22Rv1 (cell line): ENCODE measurements around the gene NUDC.

Experiments
- H3K27ac ChIP-seq: fragments of 450-650 bp; 2 replicates; pipeline ENCODE4 v1.5.1; 2017
- CTCF ChIP-seq: fragments of 450-650 bp; IDR thresholded peaks from 2 replicates; pipeline ENCODE4 v1.5.1; 2017; ENCODE audit warnings: mild to moderate bottlenecking
- ZFX ChIP-seq: fragments of 450-650 bp; IDR thresholded peaks from 2 replicates; pipeline ENCODE4 v1.6.1; 2017; ENCODE audit warnings: antibody characterized with exemption, borderline replicate concordance

NUDC gene

DNA sequence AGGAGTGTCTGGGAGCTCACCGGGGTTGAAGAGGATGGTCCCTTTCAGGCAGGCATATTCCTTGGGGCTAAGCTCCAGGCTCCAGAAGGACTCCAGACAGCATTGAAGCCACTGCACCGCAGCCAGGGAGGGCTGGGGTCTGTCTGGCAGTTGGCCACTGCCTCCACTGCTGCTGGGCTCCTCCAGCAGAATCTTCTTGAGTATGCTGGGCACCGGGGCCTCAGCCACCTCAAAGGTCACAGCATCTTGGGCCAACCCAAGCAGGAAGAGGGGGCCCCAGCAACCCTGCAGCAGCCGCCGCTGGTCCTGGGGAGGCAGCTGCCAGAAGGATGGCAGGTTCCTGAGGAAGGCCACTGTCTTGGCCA is 8.2 kb upstream of the NUDC start:
- no peak overlapping the region for H3K27ac ChIP-seq
- TF ChIP-seq CTCF (no peak), ZFX (no peak)

- no peak within 1 kb of the TSS for H3K27ac ChIP-seq
- TF ChIP-seq CTCF, result no peak
- TF ChIP-seq ZFX, result no peak
These were observed 7.6 kb upstream of the NUDC start, which contains the start of gene NR0B2 for GRCh38 chr1:26913754-26914619. TSS of gene NR0B2 (minus strand) at chr1:26913975. CDS start at chr1:26913940, 35 bp downstream.

GRCh38 chr1:26915204-26915842 is 6.2 kb upstream of the NUDC start:
- no peak for TF ChIP-seq ZFX
- TF ChIP-seq CTCF, result no peak
- H3K27ac ChIP-seq, result no peak overlapping the region

DNA sequence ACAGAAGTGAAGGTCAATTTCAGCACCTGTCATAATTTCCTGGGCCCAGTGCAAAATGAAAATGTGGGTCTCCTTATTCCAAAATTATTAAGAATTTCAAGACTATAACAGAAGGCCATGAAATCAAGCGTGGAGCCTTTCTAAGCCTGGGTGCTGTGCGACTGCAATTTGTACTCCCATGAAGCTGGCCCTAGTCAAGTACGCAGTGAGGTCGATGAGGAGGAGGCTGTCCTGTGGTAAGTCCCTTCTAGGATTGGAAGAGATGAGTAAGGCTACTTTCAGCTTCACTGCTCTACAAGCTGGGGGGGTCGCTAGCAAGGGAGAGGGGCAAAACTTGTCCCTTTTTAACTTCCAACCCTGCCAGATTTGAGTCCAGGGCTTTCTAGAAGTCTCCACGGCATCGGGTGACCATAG is 410 bp upstream of the NUDC start:
- TF ChIP-seq ZFX, result no peak
- TF ChIP-seq CTCF, result no peak
- H3K27ac ChIP-seq, result peak overlapping the region; percentile 77

GRCh38 chr1:26922431-26922729 is 837 bp downstream of the NUDC start:
- H3K27ac ChIP-seq, result peak overlapping the region; percentile 77
- TF ChIP-seq ZFX, result no peak
- no peak for TF ChIP-seq CTCF

GRCh38 chr1:26922901-26923300 is 1.4 kb downstream of the NUDC start:
- peak overlapping the region; percentile 77 for H3K27ac ChIP-seq

More at GRCh38 chr1:26922901-26923300, 1.4 kb downstream of the NUDC start:
- TF ChIP-seq CTCF, result no peak
- TF ChIP-seq ZFX, result no peak
